ENCODE results near the gene NPR2.

DNA sequence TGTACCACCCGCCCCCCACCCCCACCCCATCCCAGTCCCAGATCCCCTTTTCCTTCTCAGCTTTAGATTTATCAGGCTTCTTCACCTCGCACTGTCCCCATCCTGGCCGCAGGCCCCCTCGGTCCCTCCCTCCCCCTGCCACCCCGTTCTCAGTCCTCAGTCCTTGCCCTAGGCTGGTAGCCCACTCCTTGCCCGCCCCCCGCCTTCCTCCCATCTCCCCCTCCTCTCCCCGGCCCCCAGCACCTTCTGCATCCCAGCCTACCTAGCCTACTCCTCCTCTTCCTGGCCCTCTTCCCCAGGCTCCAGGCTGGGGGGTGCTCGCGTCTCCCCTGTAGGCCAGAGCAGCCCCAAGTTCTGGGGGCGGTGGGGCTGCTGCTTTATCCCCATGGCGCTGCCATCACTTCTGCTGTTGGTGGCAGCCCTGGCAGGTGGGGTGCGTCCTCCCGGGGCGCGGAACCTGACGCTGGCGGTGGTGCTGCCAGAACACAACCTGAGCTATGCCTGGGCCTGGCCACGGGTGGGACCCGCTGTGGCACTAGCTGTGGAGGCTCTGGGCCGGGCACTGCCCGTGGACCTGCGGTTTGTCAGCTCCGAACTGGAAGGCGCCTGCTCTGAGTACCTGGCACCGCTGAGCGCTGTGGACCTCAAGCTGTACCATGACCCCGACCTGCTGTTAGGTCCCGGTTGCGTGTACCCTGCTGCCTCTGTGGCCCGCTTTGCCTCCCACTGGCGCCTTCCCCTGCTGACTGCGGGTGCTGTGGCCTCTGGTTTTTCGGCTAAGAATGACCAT, 828 bp downstream of the NPR2 start:
- TF ChIP-seq CTCF (IDR thresholded peaks at IDR 0.05) (no peak), USF2 (IDR thresholded peaks at IDR 0.05) (no peak), MAX (IDR thresholded peaks at IDR 0.05) (no peak), POLR2A (IDR thresholded peaks at IDR 0.05; ENCODE audit: low read length) (no peak), REST (IDR thresholded peaks at IDR 0.05) (no peak), BCL3 (IDR thresholded peaks at IDR 0.05) (no peak), KDM1A (IDR thresholded peaks at IDR 0.05; ENCODE audit: low read depth) (no peak), JUNB (IDR thresholded peaks at IDR 0.05) (no peak), CEBPB (IDR thresholded peaks at IDR 0.05) (no peak), E2F6 (IDR thresholded peaks at IDR 0.05; ENCODE audit: borderline replicate concordance, low read depth) (no peak)

Measured in A549 (cell line).